D721Med (cell line): ENCODE measurements around the gene MGMT.

Source experiments
- DNase-seq: peaks from one replicate; pipeline ENCODE4 v3.0.0; 2011; ENCODE audit warnings: low spot score; ENCODE audit not compliant: insufficient read length
- FAIRE-seq: peaks from 2 replicates; lab custom pipeline; 2011; peaks lifted over from hg19 to GRCh38; lab: Jason Lieb, UNC
- TF ChIP-seq, protein P1 (sequence below): IDR thresholded peaks from 2 replicates; pipeline ENCODE4 v1.5.1; 2012; ENCODE audit warnings: mild to moderate bottlenecking, control low read depth; ENCODE audit not compliant: insufficient read depth; ENCODE audit errors: missing control alignments

MGMT gene

DNA sequence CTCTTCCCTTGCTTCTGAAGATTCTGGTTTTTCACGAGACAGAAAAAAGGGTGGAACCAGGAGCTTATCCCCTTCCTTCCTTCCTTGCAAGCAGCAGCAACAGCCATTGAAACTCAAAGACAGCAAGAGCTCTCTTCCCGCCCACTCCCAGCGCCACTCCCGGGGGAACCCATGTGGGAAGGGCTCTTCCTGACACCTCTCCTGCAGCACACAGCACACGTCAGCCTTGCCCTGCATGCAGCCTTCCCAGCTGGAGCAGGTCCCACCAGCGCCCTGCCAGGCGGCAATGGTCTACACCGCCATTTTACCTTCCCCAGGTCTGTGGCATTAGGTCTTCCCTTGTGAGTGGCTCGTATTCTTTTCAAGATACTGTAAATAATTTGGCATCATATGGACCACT is 161.8 kb downstream of the MGMT start:
- FAIRE-seq (no peak), DNase-seq (no peak)
- TF ChIP-seq, protein P1, sequence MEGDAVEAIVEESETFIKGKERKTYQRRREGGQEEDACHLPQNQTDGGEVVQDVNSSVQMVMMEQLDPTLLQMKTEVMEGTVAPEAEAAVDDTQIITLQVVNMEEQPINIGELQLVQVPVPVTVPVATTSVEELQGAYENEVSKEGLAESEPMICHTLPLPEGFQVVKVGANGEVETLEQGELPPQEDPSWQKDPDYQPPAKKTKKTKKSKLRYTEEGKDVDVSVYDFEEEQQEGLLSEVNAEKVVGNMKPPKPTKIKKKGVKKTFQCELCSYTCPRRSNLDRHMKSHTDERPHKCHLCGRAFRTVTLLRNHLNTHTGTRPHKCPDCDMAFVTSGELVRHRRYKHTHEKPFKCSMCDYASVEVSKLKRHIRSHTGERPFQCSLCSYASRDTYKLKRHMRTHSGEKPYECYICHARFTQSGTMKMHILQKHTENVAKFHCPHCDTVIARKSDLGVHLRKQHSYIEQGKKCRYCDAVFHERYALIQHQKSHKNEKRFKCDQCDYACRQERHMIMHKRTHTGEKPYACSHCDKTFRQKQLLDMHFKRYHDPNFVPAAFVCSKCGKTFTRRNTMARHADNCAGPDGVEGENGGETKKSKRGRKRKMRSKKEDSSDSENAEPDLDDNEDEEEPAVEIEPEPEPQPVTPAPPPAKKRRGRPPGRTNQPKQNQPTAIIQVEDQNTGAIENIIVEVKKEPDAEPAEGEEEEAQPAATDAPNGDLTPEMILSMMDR: no peak

DNA sequence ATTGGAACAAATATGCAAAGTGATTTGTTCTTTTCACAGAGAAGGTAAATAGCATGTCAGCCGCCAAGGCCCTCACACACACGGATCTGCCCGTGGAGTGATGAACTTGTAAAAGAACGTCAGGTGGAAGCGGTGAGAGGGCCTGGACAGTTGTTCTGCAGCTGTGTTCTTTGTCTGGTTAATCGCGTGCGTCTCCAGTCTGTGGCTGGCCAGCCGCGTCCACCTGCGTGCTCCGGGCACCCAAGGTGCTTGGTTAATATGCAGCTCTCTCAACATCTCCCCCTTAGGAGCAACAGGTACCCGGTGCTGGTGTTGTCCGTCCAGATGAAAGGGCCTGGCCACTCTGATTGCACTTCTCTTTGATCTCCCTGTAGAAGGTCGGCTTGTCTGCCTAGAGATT is 162.9 kb downstream of the MGMT start:
- TF ChIP-seq, protein P1: no peak
- DNase-seq (no peak), FAIRE-seq (no peak)

DNA sequence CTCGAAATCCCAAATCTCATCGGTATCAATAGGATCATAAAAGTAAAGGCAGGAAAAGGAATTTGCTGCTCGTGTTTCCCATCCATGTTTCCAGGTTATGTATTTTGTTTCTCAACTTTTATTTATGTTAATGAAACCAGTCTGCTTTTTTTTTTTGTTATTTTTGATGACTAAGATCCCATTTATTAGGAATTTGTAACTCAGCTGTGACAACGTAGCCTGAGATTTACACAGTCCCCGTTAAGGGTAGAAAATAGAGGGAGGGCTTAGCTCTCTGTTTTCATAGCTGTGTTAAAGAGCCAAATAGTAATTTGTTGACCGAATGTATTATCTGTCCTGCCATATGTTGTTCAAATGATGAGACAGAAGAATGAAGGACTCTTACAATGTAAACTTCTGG is 164.0 kb downstream of the MGMT start:
- DNase-seq: no peak
- TF ChIP-seq, protein P1: no peak
- no peak for FAIRE-seq

DNA sequence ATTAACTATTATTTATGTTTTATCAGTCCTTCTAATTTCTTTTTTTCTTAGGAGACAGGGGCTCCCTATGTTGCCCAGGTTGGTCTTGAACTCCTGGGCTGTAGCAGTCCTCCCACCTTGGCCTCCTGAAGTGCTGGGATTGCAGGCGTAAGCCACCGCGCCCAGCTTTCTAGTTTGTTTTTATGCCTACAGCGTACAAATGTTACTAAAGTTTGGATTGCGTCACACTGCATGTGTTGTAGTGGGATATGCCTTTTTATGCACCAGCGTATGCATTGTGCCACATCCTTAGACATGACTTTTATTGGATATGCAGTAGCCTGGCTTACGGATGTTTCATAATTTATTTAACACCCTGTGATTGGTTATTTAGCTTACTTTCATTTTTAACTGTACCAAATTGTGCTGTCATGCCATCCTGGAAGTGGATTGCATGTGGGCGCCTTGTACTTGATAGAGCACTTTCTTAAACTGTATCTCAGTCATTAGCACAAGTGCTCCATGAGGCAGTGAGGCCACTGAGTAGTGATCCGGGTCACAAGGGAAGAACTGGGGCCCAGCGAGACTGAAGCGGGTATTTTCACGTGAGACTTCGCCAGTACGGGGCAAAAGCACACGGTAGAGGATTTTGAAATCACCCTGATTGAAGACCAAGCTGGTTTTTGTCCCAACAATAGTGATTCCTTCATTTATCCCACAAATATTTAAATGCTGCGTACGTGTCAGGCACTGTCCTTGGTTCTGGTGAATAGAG is 165.0 kb downstream of the MGMT start:
- DNase-seq (no peak), FAIRE-seq (no peak)
- TF ChIP-seq, protein P1: no peak

DNA sequence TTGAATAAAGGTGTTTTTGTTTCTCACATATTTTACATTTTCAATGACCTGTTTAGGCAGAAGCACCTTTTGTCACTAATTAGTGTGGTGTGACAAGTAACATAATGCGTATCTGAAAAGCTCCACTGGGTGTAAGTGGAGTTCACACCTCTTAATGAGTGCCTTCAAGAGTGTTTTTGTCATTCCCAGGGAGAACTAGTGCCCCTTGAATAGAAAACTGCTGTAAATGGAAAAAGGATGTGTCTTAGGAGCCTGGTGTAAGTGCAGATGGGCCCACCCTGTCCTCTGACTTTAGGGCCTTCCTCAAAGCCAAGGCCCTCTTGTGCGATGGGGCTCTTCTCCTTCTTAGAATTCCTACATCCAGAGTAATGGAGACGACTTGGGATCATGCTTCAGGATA is 170.0 kb downstream of the MGMT start:
- TF ChIP-seq, protein P1: no peak
- FAIRE-seq (no peak), DNase-seq (no peak)

DNA sequence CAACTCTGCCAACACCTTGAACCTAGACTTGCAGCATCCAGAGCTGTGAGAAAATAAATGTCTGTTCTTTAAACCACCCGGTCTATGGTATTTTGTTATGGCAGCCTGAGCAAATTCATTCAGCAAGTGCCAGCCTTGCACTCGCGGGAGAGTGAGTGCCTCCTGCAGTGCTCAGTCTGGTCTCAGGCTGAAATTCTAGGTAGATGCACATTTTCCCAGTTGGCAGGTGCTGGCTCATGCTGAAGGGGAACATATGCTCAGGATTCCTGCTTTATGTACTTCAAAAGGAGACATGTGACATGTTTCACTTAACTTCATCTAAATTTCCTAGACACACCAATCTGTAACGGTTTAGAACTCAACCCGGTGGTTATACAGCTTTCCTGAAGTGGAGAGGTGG is 170.8 kb downstream of the MGMT start:
- TF ChIP-seq, protein P1: no peak
- no peak for FAIRE-seq

DNA sequence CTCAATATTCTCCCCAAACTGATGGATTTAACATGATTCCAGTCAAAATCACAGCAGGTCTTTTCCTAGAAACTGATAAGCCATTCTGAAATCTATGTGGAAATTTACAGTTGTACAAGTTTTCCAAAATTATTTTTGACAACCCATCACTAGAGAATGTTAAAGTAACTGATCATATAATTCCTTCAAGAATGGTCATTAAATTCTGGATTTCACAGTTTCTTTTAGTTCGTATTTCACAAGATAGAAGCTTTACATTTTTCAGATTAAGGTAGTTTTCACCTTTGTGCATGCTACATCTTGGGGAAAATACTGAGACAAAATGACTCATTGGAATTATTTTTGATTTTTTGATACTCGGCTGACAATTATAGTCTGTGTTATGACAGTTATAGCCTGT is 174.3 kb downstream of the MGMT start:
- DNase-seq (no peak), FAIRE-seq (no peak)
- TF ChIP-seq, protein P1: no peak

More for the DNA sequence above, 170.8 kb downstream of the MGMT start:
- no peak for DNase-seq
